Activated CD8-positive, alpha-beta memory T cell treated with anti-CD3 and anti-CD28 coated beads, Interleukin-2, amount 50 U/mL, for 48 hours (primary cell): ENCODE data around the gene TTC13.

Experiments
- DNase-seq: peaks from one replicate; pipeline ENCODE4 v3.0.0-alpha.2; 2020

TTC13 gene

DNA sequence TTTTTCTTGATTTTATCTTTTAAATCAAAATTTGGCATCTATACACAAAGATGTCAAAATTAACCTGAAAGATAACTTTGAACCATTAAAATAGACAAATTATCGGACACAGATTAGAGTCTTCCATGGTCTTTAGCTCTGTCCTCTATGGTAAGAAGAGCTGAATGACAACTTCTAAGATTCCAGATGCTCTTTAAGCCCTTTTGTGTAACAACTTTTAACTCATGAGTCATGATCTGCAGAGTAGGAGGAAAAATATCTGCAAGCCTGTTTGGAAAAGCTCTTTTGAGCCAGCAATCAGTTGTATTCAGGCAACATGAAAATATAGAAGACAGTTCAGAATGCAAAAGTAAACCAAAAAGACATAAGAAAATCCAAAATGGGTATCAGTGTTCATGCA lies 37.8 kb downstream of the TTC13 start:
- no peak for DNase-seq

DNA sequence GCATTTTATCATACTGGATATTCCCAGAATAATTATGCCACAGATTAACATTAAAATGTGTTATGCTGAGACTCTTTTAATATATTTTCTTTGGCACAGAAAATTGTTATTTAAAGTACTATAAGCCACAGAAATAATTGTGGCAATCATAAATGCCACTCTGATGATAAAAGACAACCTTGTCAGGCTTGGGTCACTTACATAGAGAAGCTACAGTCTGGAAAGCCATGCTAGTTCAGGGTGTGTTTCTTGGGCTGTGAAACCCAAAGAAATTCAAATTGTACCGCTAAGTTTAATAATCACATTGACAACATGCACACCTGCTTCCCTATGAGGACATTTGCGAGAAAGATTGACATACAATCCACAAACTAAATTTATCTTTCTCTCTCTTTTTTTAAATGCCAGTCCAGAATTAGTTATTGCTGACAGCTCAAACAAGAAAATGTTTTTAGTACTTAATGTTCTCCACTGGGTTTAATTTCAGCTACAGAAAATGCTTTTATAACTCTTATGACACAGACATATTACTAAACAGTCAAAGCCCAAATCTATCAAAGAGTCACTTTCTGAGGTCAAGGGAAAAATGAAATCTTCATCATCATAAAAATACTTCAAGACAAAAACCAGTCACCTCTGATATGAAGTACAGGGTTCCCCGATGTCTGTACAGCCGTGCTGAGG lies 38.7 kb downstream of the TTC13 start:
- DNase-seq = no peak

DNA sequence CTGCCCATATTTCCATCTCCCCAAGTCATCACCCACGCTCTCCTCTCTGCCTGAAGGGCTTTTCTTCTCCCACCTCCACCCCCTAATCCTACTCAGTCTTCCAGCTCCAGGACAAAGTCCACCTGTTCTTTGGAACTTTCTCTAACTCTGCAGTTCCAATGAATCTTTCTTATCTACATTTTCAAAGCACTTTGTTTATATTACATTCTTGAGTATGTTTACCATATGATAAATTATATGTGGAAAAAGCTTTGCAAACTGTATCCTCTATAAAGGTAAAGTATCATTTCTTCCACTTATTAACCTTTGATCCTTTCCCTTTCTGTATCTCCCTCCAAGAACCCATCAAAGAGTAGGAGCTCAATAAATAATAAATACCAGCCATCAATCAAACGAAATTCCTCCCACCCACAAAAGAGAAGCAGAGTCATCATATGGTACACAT lies 39.7 kb downstream of the TTC13 start:
- no peak for DNase-seq

DNA sequence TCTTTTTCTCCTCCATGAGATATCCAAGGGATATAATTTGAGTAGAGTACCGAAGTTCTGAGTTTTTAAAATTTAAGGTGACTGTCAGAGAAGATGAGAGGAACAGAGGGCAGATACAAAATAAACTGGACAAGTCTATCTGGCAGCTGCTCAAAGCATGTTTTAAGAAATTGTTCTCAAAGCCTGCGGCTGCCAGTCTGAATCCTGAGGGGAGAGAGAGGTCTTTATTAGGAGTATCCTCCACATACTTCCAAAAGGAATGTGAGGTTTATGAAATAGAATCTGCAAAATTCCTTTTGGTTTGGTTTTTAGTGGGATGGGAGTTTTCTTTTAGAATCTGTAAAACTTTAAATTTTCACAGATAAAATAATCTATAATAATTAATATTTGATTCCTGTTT lies 41.3 kb downstream of the TTC13 start:
- no peak for DNase-seq

DNA sequence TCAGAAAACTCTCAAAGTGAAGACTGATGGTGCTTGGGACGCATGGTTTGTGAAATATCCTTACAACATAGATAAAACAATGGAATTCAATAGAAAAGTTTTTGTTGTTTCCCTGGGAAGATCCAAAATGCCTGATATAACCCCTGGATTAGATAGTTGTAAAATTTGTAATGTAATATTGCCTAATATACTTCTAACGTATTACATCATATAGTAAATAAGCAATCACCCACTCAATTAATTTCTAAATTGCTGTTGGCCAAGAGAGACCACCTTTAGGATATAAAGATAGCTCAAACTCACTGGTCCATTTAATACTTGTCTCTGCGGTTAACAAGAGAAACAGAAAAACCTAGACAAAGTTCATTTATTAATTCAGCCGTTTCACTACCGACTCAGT lies 42.2 kb downstream of the TTC13 start:
- no peak for DNase-seq

DNA sequence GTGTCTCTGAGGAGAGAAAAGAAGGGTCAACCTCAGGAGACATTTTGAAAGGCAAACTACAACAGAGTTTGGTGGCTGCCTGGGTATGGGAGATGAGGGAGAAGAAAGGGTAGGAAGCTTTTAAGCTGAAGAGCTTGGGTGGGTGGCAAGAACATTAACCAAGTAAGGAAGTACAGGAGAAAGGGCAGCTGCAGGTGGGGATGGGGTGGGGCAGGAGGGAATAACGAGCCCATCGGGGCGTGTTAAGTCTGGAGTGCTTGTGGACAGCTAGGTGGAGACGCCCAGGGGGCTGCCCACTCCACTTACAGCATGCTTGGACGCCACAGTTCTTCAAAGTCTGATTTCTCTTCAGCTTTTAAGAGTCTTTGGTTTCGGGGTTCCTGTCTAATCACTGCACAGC lies 42.8 kb downstream of the TTC13 start:
- no peak for DNase-seq

DNA sequence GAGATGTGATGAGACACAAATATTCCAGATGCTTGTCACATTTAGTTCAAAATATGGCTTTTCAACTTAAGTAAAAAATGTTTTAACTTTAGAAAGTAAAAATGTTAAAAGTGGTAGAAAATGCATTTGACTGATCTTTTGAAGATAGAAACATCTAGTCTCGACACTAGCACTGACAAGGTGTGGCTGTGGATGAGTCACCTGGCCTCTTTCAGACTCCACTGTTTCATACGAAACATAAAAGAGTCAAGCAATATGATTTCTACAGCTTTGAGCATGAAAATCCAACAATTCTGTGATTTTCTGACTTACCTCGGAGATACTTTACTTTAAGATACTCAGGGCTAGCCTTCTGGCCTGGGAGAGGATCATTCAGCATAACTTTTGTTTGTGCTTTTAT lies 47.7 kb downstream of the TTC13 start:
- DNase-seq = no peak

DNA sequence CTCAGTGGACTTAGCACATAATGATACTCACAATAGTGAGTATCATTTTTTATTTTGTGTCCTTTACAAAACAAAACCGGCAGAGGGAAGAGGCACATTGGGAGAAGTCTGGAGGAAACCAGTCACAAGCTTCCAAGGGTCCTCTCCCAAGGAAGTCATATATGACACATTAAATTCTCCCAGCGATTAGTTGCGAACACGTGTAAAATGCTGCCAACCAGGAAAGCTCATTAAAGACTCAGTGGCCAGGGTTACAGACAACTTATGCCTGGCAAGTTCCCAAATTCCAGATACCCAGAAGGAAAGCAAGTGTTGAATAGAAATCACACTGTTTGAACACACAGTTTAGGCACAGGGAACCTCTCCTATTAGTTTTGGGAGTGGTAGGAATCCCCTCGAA lies 52.5 kb downstream of the TTC13 start:
- no peak for DNase-seq

DNA sequence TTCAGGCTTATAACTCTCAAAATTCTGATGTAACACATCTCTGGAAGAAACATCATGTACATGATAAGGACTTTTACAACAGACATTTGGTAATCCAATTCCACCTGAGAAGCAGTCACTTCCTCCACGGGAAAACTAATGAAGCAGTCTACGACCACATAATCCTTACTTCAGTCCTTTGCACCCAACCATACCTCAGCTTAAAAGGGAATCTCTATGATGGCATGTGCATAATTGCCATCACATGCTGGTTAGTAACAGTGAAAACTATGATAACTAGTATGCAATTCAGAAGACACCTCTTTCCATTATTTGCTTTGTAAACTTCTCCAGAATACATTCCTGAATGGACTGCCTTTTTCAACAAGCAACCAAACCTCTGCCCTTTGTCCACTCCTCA lies 53.1 kb downstream of the TTC13 start:
- no peak for DNase-seq

DNA sequence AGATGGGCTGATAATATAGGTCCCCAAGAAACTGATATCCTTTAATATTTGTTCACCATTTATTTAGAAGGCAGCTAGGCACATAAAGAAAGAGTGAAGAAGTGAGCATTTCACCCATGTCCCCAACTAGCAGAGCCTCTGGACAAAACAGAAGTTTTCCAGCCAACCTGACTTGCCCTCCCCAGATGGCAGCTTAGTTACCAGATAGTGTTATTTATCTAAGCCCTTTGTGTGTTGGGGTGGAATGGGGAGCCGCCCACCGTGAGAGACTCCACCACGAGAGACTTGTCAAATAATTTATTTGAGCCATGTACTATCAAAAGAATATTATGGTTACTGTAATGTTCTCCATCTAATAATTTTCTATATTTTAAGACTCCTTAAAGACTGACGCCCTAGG lies 55.5 kb downstream of the TTC13 start:
- no peak for DNase-seq

DNA sequence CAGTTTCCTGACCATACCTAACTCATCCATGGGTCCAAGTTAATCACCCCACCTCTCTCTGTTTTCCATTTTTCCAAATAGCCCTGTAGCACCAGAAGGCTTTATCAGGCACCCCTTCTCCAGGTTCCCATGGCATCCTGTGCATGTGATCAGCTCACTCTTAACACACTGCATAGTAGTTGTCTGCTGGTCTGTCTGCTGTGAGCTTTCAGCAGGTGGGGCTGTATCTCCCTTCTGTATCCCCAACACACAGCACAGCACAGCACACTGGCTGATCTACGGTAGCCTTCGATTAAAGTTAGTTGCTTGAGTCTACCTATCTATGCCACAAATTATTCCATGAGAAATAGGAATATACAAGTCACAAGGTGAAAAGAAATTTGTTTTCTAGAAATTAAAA lies 56.0 kb downstream of the TTC13 start:
- DNase-seq = no peak

DNA sequence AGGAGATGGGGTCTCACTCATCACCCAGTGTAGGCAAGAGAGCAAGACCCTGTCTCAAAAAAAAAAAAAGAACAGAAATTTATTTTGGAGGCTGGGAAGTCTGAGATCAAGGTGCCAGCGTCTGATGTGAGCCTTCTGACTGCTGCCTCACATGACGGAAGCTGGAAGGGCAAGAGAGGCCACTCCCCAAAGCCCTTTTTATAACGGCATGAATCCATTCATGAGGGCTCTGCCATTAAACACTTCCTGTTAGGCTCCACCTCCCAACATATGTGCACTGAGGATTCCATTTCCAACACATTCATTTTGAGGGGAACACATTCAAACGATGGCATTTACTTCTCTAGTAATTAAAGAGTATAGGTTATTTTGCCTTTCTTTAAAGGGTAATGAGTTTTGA lies 59.5 kb downstream of the TTC13 start:
- no peak for DNase-seq

DNA sequence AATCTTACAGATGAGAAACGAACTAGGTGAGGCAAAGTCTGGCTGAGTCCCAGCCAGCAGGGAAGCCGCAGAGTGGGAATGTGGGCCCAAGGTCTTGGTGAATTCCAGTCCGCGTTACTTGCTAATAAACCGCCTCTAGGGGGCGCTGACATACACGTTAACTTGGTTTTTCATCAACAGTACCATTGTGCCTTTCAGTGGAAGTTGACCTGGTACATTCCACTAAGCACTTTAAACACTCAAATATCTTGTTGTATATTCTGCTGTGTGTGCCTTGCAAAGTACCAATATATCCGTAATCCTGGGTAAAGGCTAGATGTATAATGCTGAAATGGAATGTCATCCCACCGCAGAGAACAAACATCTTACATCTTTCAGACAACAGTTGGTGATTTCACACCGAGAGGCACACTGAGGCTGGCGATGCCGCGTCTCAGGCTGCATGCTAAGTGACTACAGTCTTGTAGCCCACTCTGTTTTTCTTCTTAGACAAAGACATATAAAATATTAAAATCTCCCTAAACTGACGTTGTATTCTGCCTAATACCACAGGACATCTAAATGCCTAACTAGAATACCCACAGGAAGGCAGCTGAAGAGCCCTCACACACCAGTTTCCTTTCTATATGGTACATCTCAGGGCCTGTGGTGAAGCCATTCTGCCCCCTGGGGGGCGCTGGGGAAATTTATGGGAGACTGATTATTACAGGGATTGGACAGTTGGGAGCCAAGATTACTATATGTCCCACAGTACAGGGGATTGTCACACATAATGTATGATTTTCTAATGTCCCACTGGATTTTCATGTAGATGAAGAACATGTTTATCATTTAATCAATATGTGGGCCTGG lies 61.2 kb downstream of the TTC13 start:
- peak; percentile 83 for DNase-seq

DNA sequence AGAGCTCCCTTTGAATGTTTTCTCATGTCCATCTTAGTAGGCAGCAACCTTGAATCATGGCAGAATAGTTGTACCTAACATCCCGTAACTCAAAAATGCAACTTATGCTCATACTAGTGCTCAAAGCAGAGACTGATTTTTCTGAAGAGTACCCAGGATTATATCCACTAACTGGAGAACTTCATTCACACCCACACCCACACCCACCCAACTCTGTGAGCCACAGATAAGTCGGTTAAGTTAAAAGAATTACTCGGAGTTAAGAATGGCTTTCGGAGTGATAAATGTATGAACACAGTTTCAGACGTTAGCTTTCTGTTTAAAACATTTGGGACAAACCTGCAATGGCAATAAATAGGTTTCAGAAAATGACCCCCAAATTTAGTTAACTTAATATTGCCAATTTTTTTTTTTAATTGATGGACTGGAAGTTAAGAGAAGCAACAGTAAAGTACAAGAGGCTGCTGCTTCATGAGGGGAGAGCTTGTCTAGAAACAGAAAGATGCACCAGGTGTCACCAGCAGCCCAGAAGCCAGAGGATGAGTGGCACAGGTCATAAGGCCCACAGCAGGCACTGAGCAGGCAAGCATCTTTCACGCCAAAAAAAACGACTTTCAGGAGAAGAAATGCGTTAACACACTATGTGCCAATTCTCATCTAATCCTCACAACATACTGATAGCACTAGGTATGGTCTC lies 61.9 kb downstream of the TTC13 start:
- no peak for DNase-seq

DNA sequence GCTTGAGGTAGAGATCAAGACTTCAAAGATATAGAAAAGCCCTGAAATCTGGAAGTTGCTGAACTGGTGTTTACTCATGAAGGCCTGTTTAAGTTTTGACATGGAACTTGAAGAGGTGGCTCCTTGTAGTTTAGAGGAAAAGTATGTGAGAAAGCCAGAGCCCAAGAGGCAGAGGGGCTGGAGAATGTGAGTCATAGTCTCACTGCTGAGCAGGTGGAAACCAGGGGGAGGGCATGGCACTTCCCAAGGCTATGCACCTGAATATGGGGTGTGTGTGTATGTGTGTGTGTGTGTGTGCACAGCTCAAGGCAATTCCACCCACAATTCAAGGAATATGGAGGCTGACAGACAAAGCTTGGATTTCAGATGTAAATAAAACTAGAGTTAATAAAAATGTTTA lies 63.6 kb downstream of the TTC13 start:
- no peak for DNase-seq

DNA sequence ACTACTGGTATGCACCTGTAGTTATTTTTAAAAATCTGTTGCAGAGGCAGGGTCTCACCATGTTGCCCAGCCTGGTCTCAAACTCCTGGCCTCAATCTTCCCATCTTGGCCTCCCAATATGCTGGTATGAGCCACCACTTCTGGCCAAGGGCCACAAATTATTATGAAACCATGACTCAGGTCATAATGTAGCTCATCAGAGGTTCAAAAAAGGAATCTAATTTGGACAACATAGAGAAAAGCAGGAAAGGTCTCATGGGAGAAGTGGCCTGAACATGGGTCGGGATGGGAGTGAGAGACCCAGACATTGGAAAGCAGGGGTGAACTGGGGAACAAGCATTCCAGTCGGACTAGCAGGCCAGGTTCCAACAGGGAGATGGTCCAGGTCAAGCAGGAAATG lies 65.2 kb downstream of the TTC13 start:
- DNase-seq = no peak

DNA sequence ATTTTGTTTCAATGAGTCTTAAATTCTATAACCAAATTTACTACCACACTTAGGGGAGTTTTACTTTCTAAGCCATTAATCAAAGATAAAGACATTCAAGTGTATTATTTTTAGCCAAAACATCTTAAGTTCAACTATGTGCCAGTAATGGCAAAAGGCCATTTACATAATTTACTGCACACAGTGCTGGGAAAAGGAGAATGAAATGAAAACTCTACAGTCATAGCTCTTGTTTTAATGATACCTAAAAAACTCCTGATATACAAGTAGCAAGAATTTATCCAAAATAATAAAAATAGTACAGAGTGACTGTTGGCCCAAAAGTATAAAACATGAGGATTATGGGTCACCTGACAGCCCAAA lies 67.9 kb downstream of the TTC13 start:
- no peak for DNase-seq

DNA sequence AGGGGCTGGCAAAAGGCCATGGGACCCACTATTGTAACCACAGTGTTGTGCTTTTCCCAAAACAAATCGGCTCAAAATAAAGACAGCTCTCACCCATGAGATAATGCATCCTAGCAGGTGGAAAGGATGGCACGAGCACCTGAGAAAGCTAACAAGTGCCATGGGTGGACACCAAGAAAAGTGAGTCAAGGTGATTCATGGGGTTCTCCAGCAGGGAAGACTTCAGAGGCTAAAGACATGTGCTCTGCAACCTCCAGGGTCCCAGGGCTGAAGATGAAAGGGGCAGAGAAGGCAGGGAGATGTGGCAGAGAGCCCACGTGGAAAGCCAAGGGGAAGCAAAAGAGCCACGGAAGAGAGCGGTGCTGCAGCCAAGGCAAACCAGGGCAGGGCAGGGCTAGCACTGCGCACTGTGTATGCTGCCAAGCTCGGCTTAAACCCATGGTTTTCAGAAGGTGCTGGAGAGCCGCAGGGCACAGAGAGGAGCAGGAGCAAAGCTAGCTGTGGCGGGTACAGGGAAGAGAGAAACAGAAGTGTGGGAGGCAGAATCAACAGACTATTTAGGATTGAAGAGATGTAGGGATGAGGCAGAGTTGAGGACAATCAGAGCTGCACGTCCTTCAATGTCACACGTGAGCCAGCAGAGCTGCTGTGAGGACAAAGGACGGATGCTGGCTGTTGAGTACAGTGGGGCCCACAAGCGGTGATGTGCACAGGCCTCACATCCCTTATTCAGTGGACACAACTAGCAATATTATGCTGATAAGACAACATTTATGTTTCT lies 68.5 kb downstream of the TTC13 start:
- no peak for DNase-seq

DNA sequence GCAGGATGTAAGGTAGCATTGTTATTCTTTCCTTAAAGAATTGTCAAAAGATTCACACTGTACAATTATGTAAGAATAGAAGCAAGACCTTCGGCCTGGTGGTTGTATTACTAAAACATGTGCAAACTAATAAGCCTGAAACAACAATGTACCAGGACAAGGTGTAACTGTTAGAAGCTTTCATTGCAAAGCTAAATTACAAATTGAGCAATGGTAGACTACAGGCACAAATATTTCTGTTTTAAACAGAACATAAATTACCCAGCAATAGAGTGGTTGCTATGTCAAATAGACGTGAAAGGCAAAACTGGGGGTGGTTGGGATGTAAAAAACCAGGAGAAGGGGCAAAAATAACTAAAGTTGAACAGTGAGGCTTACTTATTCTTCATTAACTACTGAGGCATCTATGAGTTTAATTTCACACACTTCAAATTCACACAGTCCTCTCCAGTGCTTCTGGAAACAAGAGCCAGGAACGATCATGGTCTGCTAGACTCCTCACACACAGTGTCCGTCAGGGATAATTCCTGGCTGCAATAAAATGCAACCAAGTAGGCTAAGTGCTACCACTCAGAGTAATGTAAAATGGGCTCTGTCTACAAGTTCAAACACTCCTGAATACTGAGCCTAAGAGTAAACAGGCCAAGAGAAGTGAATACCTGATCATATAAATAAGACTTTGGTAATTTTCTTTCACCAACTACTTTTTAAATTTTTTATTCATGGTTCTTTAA lies 71.0 kb downstream of the TTC13 start:
- DNase-seq = no peak

DNA sequence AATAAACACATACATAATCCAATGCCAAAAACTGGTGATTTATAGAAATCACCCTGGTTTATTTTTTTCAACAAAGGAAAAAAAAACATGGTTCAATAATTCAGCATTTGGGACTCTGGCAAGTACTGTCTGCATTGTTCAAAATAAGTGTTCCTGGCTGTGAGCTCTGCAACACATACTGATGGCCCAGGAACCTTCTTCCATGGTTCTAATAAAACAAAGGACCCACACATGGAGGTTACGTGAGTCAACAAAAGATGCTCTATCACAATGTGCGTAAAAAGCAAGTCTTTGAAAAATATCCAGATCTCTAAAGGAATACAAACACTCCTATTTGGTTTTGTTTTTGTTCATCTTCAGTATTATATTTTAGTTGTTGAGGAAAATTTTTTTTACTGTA lies 72.4 kb downstream of the TTC13 start:
- DNase-seq = no peak

DNA sequence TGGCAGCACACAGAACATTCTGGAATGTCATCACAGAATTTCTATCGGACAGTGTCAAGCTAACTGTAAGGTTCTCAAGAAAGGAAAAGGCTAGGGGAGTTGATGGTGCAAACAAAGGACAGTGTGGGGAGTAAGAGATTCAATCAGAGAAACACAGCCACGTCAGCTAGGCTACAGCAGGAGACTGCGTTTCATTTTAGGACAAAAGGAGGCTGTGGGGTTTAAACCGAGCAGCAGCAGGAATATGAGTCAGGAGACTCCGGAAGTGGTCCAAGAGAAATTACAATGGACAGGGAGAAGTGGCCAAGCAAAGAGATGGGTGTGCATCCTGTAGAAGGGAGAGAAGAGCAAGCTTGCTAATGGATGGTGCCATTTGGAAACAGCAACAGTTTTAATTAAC lies 72.9 kb downstream of the TTC13 start:
- no peak for DNase-seq

DNA sequence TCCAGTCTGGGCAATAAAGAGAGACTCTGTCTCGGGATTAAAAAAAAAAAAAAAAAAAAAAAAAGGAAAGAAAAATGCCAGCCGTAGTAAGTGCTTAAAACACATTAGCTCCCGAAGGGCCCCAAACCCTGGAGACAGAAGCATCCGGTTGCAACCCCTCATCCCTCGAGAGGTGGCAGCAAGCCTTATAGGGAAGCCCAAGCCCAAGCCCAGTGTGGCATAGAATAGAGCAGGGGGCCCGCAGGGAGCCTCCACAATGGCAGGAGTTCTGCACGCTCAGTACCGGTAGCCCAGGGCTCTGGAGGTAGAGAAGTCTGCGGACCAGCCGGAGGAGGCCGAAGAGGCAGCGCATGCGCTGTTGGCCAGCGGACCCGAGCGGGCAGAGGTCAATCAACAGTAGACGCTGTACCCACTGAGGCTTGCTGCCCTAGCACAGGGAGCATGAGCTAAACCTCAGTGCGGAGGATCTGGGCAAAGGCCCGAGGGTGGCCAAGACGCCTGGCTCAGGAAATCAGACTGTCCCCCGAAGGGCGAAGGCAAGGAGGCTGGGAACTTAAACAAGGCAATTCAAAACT lies 76.2 kb downstream of the TTC13 start:
- DNase-seq = no peak
